ENCODE measurements around the gene HS3ST3A1.

Gene HS3ST3A1

GRCh38 chr17:13576661-13577526 is 24.8 kb downstream of the HS3ST3A1 start:
- H3K4me3 ChIP-seq, result no peak overlapping the region
- DNase-seq (ENCODE audit: low spot score), result no peak
- no peak overlapping the region for H3K27ac ChIP-seq
- TF ChIP-seq CTCF (IDR thresholded peaks at IDR 0.05), result no peak

GRCh38 chr17:13575922-13576419 is 25.8 kb downstream of the HS3ST3A1 start:
- TF ChIP-seq CTCF (IDR thresholded peaks at IDR 0.05), result no peak
- Histone ChIP-seq H3K4me3 (no peak overlapping the region), H3K27ac (no peak overlapping the region)
- DNase-seq (ENCODE audit: low spot score), result no peak

- Histone ChIP-seq H3K4me3 (no peak overlapping the region), H3K27ac (no peak overlapping the region)
- no peak for DNase-seq (ENCODE audit: low spot score)
- no peak for TF ChIP-seq CTCF (IDR thresholded peaks at IDR 0.05)
Measured at GRCh38 chr17:13575466-13575865, 26.3 kb downstream of the HS3ST3A1 start.

- Histone ChIP-seq H3K4me3 (no peak overlapping the region), H3K27ac (no peak overlapping the region)
- DNase-seq (ENCODE audit: low spot score), result no peak
- TF ChIP-seq CTCF (IDR thresholded peaks at IDR 0.05), result no peak
Measured at GRCh38 chr17:13572581-13572980, 29.1 kb downstream of the HS3ST3A1 start.

- no peak overlapping the region for H3K4me3 ChIP-seq
- TF ChIP-seq CTCF (IDR thresholded peaks at IDR 0.05), result no peak
- no peak overlapping the region for H3K27ac ChIP-seq
- DNase-seq (ENCODE audit: low spot score), result no peak
Measured at GRCh38 chr17:13569398-13570123, 32.2 kb downstream of the HS3ST3A1 start.

GRCh38 chr17:13568582-13569397 is 32.9 kb downstream of the HS3ST3A1 start:
- TF ChIP-seq CTCF (IDR thresholded peaks at IDR 0.05), result no peak
- DNase-seq (ENCODE audit: low spot score), result no peak
- H3K4me3 ChIP-seq, result no peak overlapping the region
- H3K27ac ChIP-seq, result no peak overlapping the region
